Measurements from ENCODE around the gene ZNF8.

DNA sequence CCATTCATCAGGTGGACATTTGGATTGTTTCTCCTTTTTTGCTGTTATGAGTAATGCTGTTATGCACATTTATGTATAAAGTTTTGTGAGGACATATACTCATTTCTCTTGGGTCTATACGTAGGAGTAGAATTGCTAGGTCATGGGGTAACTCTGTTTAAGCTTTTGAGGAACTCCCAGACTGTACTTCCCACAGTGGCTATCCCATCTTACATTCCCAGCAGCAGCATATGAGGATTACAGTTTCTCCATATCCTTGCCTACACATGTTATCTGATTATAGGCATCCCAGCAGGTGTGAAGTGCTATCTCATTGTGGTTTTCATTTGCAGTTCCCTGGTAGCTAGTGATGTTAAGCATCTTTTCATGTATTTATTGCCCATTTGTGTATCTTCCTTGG lies 53.9 kb downstream of the ZNF8 start:
- TF ChIP-seq, protein P1, sequence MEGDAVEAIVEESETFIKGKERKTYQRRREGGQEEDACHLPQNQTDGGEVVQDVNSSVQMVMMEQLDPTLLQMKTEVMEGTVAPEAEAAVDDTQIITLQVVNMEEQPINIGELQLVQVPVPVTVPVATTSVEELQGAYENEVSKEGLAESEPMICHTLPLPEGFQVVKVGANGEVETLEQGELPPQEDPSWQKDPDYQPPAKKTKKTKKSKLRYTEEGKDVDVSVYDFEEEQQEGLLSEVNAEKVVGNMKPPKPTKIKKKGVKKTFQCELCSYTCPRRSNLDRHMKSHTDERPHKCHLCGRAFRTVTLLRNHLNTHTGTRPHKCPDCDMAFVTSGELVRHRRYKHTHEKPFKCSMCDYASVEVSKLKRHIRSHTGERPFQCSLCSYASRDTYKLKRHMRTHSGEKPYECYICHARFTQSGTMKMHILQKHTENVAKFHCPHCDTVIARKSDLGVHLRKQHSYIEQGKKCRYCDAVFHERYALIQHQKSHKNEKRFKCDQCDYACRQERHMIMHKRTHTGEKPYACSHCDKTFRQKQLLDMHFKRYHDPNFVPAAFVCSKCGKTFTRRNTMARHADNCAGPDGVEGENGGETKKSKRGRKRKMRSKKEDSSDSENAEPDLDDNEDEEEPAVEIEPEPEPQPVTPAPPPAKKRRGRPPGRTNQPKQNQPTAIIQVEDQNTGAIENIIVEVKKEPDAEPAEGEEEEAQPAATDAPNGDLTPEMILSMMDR (IDR thresholded peaks at IDR 0.05): no peak
- TF ChIP-seq POLR2AphosphoS5 (IDR thresholded peaks at IDR 0.05): no peak
